DLD1 (cell line): Measurements from ENCODE around the gene GABBR1.

Source experiments
- in situ Hi-C: cut with HindIII; loops from 2 replicates; pipeline ENCODE4 v1.10.0; 2017; ENCODE audit warnings: low sequenced_read_pairs

Gene GABBR1

GRCh38 chr6:29655658-29656057 is 22.7 kb upstream of the GABBR1 start:
- in situ Hi-C loops = no loop called here

- in situ Hi-C loops = no loop called here
These were observed 20.6 kb upstream of the GABBR1 start for GRCh38 chr6:29653452-29654038.

GRCh38 chr6:29652198-29652584 is 19.2 kb upstream of the GABBR1 start:
- in situ Hi-C loops = no loop called here

GRCh38 chr6:29651413-29652197 is 18.6 kb upstream of the GABBR1 start:
- in situ Hi-C loops = no loop called here

GRCh38 chr6:29649701-29650673 is 17.0 kb upstream of the GABBR1 start:
- in situ Hi-C loops = no loop called here

- in situ Hi-C loops = no loop called here
These were observed 15.1 kb upstream of the GABBR1 start for GRCh38 chr6:29647927-29648642.

GRCh38 chr6:29641430-29642148 is 8.6 kb upstream of the GABBR1 start:
- in situ Hi-C loops = no loop called here

GRCh38 chr6:29637247-29637646 is 4.3 kb upstream of the GABBR1 start:
- in situ Hi-C loops = no loop called here

GRCh38 chr6:29633534-29633905 is 537 bp upstream of the GABBR1 start:
- in situ Hi-C loops = no loop called here

- in situ Hi-C loops = no loop called here
These were observed 887 bp downstream of the GABBR1 start for GRCh38 chr6:29631860-29632731.

GRCh38 chr6:29631209-29631810 is 1.7 kb downstream of the GABBR1 start:
- in situ Hi-C loops = no loop called here

GRCh38 chr6:29630315-29630714 is 2.7 kb downstream of the GABBR1 start:
- in situ Hi-C loops = no loop called here

GRCh38 chr6:29629571-29629970 is 3.4 kb downstream of the GABBR1 start:
- in situ Hi-C loops = no loop called here

GRCh38 chr6:29628419-29629281 is 4.3 kb downstream of the GABBR1 start:
- in situ Hi-C loops = no loop called here

GRCh38 chr6:29627755-29628418 is 5.1 kb downstream of the GABBR1 start:
- in situ Hi-C loops = no loop called here

- in situ Hi-C loops = no loop called here
These were observed 5.8 kb downstream of the GABBR1 start for GRCh38 chr6:29626948-29627754.
